H1 (cell line): ENCODE data around the gene TMEM255B. TPM values are rescaled to one million over a fixed set of nuclear protein-coding genes. Genes with fewer than 3 reads are reported as not detected.
A peak's percentile ranks its signal among the peaks of the same experiment; 100 is the strongest.

ENCODE experiments used
- CEBPB ChIP-seq: IDR thresholded peaks from 2 replicates; pipeline ENCODE4 v1.6.1; 2012; ENCODE audit warnings: low read depth, low read length
- CHD2 ChIP-seq: IDR thresholded peaks from 2 replicates; pipeline ENCODE4 v1.6.1; 2012; ENCODE audit warnings: low read length, improper control_type of control experiment
- CTCF ChIP-seq, 3 experiments: IDR thresholded peaks; 1 replicate in 2 of 3; 2 replicates in 1 of 3; pipeline versions ENCODE4 v1.5.1 to v1.6.1; 2011; ENCODE audit warnings: low read length in 3 of 3, mild to moderate bottlenecking in 3 of 3, inconsistent platforms in 2 of 3, low read depth in 1 of 3, moderate library complexity in 1 of 3; ENCODE audit not compliant: insufficient read depth in 1 of 3; ENCODE audit errors: control extremely low read depth in 1 of 3
- JUN ChIP-seq: IDR thresholded peaks from 2 replicates; pipeline ENCODE4 v1.6.1; 2011; ENCODE audit warnings: low read depth, mild to moderate bottlenecking, improper control_type of control experiment, low read length
- PHF8 ChIP-seq: fragments of 200-600 bp; sonication (generic); conservative IDR thresholded peaks from 2 replicates; pipeline ENCODE4 v1.7.1; 2012; ENCODE audit warnings: low read depth, mild to moderate bottlenecking, inconsistent platforms, low read length, moderate library complexity
- RBBP5 ChIP-seq: IDR thresholded peaks from 2 replicates; pipeline ENCODE4 v1.7.1; 2012; ENCODE audit warnings: low read depth, mild to moderate bottlenecking, inconsistent platforms, low read length, moderate library complexity, borderline replicate concordance
- polyA plus RNA-seq, 7 experiments: library from polyadenylated mRNA; depleted of rRNA in 3 of 7; stranded (reverse) in 5 of 7; unstranded in 2 of 7; fragments of >200 nt in 5 of 7; fragments of 200-250 nt in 2 of 7; gene quantifications; 1 replicate in 5 of 7; 2 replicates in 1 of 7; 4 replicates in 1 of 7; pipeline versions ENCODE4 v1.2.1 to v1.2.3, GENCODE V29; 2011 to 2013; ENCODE audit warnings: missing spikeins in 2 of 7, mixed read lengths in 2 of 7
- total RNA-seq: library from RNA; stranded (reverse); fragmentation: NEBNext Ultra II Directional; extraction: Animal tissue kit (Norgen Biotek cat#: 25700); gene quantifications from 2 replicates; pipeline ENCODE4 v1.2.1, GENCODE V29; 2021

TMEM255B gene
- total and polyA plus RNA-seq, 2 of the 8 experiments (the other 6 are each of a cell fraction or from before 2014, with no cell fraction given): 3.4 to 4.4 TPM

GRCh38 chr13:113758651-113759524 is at the start of gene TMEM255B (continued):
- TF ChIP-seq CTCF (IDR thresholded peaks at IDR 0.05; ENCODE audit: control extremely low read depth in 1 of 3, insufficient read depth in 1 of 3, low read depth in 1 of 3, low read length in 3 of 3): peak in 1 of 3 experiments; percentile 18; a peak in 1 of 4 replicates
- no peak for TF ChIP-seq JUN
- TF ChIP-seq CHD2: no peak
- 0 out of 2 replicates have a peak, but pooled peaks have one; percentile 41 for TF ChIP-seq RBBP5
- TF ChIP-seq PHF8: peak; percentile 51; the same call in 1 of the 2 replicates
- no peak for TF ChIP-seq CEBPB
